Suprapubic skin (tissue), 4 donors: ENCODE measurements around the gene HELT.

Experiments used
- CTCF ChIP-seq, 2 donors: fragments of 200-600 bp in 1 of 2; fragments of 450-650 bp in 1 of 2; sonication (generic) in 1 of 2; IDR thresholded peaks; one replicate each; pipeline ENCODE4 v1.5.1; 2016 to 2019; ENCODE audit warnings: antibody characterized with exemption in 2 of 2, mild to moderate bottlenecking in 1 of 2, moderate library complexity in 1 of 2
- POLR2A ChIP-seq, 2 donors: fragments of 450-650 bp; IDR thresholded peaks; one replicate each; pipeline ENCODE4 v1.6.1; 2017; ENCODE audit warnings: antibody characterized with exemption in 2 of 2, mild to moderate bottlenecking in 2 of 2, moderate library complexity in 2 of 2
- POLR2AphosphoS5 ChIP-seq, 3 donors: sonication (generic); formaldehyde crosslinking; IDR thresholded peaks; one replicate each; pipeline ENCODE4 v1.6.1; 2017; ENCODE audit warnings: antibody characterized with exemption in 3 of 3

GRCh38 chr4:184969610-184970009, 48.7 kb upstream of the HELT start:
- TF ChIP-seq POLR2AphosphoS5 (IDR thresholded peaks at IDR 0.05) (no peak), CTCF (IDR thresholded peaks at IDR 0.05) (no peak), POLR2A (IDR thresholded peaks at IDR 0.05) (no peak)
